HG03108 (cell line): ENCODE results near the gene NDUFV3.
"Not testable (repeated sequence)": the region's sequence is repeated elsewhere in the genome, so short reads cannot be mapped to it uniquely, and the experiment has no call there.

Experiments used
- ATAC-seq: cut with Tn5 transposase; IDR thresholded peaks from one replicate; pipeline ENCODE4 v1.9.1; 2021; ENCODE audit warnings: moderate library complexity; ENCODE audit not compliant: unreplicated experiment

The NDUFV3 gene

DNA sequence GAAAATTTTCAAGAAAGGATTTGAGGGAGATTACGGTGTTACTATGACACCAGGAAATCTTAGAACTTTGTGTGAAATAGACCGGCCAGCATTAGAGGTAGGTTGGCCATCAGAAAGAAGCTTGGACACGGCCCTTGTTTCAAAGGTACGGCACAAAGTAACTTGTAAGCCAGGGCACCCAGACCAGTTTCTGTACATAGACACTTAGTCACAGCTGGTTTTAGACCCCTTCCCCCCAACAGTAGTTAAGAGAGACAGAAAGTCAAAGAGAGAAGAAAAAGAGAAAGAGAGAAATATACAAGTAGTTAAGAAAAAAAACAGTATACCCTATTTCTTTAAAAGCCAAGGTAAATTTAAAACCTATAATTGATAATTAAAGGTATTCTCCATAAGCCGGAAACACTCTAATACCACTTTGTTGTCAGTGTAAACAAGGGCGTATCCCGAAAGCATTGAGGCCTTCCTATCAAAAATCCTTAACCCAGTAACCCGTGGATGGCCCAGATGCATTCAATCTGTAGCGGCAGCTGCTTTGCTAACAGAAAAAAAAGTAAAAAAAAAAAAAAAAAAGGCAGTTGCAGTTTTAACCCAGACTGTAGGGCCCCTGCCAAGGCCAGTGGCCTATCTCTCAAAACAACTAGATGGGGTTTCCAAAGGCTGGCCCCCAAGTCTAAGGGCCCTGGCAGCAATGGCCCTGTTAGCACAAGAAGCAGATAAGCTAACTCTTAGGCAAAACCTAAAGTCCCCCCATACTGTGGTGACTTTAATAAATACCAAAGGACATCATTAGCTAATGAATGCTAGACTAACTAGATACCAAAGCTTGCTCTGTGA is 40.2 kb downstream of the NDUFV3 start:
- ATAC-seq = not testable (repeated sequence)

DNA sequence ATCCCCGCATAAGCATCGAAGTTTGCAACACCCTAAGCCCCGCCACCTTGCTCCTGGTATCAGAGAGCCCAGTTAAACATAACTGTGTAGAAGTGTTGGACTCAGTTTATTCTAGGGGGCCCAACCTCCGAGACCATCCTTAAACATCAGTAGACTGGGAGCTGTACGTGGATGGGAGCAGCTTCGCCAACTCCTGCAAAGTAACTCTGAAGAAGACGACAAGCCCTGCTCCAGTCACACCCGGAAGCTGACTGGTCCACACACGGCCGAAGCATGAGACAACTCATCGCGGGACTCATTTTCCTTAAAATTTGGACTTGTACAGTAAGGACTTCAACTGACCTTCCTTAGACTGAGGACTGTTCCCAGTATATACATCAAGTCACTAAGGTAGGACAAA is 40.9 kb downstream of the NDUFV3 start:
- ATAC-seq = not testable (repeated sequence)

DNA sequence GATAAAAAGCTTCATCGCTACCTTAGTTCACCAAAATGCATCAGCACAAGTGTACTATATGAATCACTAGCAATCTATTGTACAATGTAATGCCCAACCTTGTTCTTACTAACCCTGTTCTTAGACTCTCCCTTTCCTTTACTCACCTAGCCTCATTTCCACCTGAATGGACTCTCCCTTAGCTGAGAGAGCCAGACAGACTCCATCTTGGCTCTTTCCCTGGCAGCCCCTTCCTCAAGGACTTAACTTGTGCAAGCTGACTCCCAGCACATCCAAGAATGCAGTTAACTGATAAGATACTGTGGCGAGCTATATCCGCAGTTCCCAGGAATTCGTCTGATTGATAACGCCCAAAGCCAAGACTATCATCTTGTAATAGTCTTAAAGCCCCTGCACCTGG is 43.3 kb downstream of the NDUFV3 start:
- not testable (repeated sequence) for ATAC-seq

- ATAC-seq = not testable (repeated sequence)
Measured at GRCh38 chr21:42937034-42937940, 44.2 kb downstream of the NDUFV3 start.

- no peak for ATAC-seq
Measured at GRCh38 chr21:42937960-42938605, 45.0 kb downstream of the NDUFV3 start.

DNA sequence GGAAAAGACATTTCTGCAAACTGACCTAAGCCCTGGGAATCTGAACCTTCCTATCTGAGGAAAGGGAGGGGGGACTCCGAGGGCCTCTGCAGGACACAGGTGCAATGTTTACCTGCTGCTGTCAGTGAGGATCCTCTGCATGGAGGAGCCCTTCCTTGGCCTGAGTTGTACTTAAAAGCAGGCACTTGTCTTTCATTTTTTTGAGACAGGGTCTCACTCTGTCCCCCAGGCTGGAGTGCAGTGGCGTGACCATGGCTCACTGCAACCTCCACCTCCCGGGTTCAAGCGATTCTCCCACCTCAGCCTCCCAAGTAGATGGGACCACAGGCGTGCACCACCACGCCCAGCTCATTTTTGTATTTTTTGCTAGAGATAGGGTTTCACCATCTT is 45.5 kb downstream of the NDUFV3 start:
- ATAC-seq = not testable (repeated sequence)

DNA sequence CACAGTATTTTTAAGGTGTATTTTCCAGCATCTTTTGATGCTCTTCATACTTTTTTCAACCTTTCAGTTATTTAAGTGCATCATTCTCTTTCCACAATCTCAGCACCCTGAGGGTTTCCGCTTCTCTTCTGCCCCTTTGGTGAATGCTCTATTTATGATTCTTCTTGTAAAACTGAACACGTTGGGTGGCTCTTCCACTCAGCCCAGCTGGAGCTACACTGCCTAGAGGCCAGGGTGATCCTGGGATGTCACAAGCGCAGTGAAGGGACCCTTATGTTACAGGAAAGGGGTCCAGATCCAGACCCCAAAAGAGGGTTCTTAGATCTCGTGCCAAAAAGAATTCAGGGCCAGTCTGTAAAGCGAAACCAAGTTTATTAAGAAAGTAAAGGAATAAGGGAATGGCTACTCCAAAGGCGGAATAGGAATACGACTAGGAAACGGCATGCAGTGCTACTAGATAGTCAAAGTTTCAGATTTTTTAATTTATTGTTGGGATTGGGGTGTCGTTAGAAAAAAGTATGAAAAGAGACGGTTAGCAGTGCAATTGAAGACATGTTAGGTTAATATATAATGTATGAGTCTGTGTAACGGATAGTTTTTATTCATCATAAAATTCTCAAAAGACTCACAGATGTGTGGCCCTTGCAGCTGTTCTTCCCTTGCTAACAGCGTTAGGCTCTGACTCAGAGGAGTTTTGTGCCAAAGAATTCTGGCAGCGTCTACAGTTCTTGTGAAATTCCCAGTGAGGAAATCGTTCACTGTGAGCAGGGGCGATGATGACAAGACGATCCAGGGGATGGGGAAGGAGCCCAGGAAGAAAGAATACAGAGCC is 46.7 kb downstream of the NDUFV3 start:
- ATAC-seq = no peak

DNA sequence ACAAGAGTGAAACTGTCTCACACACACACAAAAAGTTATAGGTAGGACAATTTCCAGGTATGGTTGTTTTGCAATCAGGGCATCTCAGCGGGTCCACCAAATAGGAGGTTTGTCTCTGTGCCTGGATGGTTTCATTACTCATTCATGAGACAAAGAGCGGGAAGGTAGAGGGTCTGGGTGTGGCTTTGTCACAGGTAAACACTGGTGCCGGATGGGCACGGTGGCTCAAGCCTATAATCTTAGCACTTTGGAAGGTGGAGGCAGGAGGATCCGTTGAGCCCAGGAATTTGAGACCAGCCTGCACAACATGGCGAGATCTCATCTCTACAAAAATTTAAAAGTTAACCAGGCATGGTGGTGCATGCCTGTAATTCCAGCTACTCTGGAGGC is 48.6 kb downstream of the NDUFV3 start:
- no peak for ATAC-seq

- ATAC-seq = no peak
Measured at GRCh38 chr21:42942244-42942643, 49.1 kb downstream of the NDUFV3 start.

GRCh38 chr21:42949094-42949755 is 56.1 kb downstream of the NDUFV3 start:
- ATAC-seq = not testable (repeated sequence)

DNA sequence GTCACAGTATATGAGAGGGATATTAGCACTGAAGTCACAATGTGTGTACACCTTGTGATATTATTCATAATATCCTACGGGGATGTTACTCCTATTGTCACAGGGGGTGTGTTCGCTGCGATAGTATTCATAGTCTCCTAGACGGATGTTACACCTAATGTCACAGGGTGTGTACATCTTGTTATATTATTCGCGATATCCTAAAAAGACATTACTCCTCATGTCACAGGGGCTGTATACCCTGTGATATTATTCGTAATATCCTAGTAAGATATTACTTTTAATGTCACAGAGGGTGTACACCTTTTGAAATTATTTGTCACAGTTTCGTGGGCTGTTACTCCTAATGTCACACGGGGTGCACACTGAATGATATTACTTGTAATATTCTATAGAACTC is 58.1 kb downstream of the NDUFV3 start:
- not testable (repeated sequence) for ATAC-seq

GRCh38 chr21:42956824-42957630 is 63.9 kb downstream of the NDUFV3 start:
- ATAC-seq = no peak

DNA sequence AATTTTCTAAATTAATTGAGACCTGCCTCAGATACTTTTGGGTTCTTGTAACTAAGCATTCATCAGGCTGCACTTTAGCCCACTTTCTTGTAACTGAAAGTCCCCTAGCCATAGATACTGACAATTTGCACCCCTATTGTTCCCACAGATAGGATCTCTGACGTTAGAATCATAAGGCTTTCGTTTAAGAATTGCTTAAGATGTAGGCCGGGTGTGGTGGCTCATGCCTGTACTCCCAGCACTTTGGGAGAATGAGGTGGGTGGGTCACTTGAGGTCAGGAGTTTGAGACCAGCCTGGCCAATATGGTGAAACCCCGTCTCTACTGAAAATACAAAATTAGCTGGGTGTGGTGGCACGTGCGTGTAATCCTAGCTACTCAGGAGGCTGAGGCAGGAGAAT is 65.0 kb downstream of the NDUFV3 start:
- not testable (repeated sequence) for ATAC-seq

DNA sequence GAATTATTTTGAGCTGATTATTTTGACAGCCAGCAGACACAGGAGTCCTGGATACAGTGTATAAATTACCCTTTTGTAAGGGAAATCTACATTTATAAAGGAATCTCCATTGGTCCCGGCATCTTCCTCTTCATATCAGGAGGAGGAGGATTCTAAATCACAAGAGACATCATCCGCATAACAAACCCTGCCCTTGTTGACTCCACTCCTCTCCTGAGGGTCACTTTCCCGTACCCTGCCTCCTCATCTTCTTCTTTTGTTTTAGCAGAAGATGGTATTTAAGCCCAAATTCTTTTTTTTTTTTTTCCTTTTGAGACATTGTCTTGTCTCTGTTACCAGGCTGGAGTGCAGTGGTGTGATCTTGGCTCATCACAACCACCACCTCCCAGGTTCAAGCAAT is 66.6 kb downstream of the NDUFV3 start:
- no peak for ATAC-seq

- ATAC-seq = no peak
Measured at GRCh38 chr21:42962380-42963007, 69.4 kb downstream of the NDUFV3 start.
